ENCODE measurements around the gene VASP. TPM values are rescaled to one million over a fixed set of nuclear protein-coding genes. Genes with fewer than 3 reads are reported as not detected.
A peak's percentile ranks its signal among the peaks of the same experiment; 100 is the strongest.

VASP gene
- total RNA-seq, 1 donor from 2014 or later: 155 TPM

GRCh38 chr19:45497791-45498190 lies 9.5 kb upstream of the VASP start:
- Histone ChIP-seq H3K27ac (no peak overlapping the region), H3K4me1 (peaks cover 32% of the 10 kb centered on the region), H3K9me3 (no peaks in the 10 kb centered on the region), H3K36me3 (no peaks in the 10 kb centered on the region), H3K4me3 (no peak overlapping the region), H3K27me3 (peaks cover 5% of the 10 kb centered on the region)
- intact Hi-C loops (cut with DNase I): no loop called here
- ATAC-seq (no peak), DNase-seq (no peak)
- TF ChIP-seq CTCF (IDR thresholded peaks at IDR 0.05): no peak

GRCh38 chr19:45498411-45499195 lies 8.7 kb upstream of the VASP start, which contains the start of gene PPM1N:
TSS of gene PPM1N (plus strand) at chr19:45498443. CDS start at chr19:45498473, 30 bp downstream.
- Histone ChIP-seq H3K9me3 (no peaks in the 10 kb centered on the region), H3K4me1 (peaks cover 28% of the 10 kb centered on the region), H3K36me3 (no peaks in the 10 kb centered on the region), H3K27ac (no peak within 1 kb of the TSS), H3K4me3 (peak within 1 kb of the TSS; percentile 68), H3K27me3 (peaks cover 5% of the 10 kb centered on the region)
- DNase-seq (peak; percentile 72), ATAC-seq (peak; percentile 34)
- intact Hi-C loops (cut with DNase I): no loop called here
- peak; percentile 9 for TF ChIP-seq CTCF (IDR thresholded peaks at IDR 0.05)

GRCh38 chr19:45499196-45500180 lies 7.8 kb upstream of the VASP start:
- Histone ChIP-seq H3K9me3 (no peaks in the 10 kb centered on the region), H3K4me3 (peak overlapping the region; percentile 25), H3K4me1 (peaks cover 28% of the 10 kb centered on the region), H3K36me3 (no peaks in the 10 kb centered on the region), H3K27ac (no peak overlapping the region), H3K27me3 (peaks cover 5% of the 10 kb centered on the region)
- ATAC-seq (peak; percentile 14), DNase-seq (peak; percentile 72)
- TF ChIP-seq CTCF (IDR thresholded peaks at IDR 0.05): no peak
- intact Hi-C loops (cut with DNase I): no loop called here

- Histone ChIP-seq H3K27me3 (peaks cover 5% of the 10 kb centered on the region), H3K9me3 (no peaks in the 10 kb centered on the region), H3K4me3 (no peak overlapping the region), H3K27ac (no peak overlapping the region), H3K4me1 (peaks cover 25% of the 10 kb centered on the region), H3K36me3 (no peaks in the 10 kb centered on the region)
- intact Hi-C loops (cut with DNase I): no loop called here
- no peak for ATAC-seq
- TF ChIP-seq CTCF (IDR thresholded peaks at IDR 0.05): no peak
- DNase-seq: no peak
Observed at GRCh38 chr19:45500918-45501729, 6.2 kb upstream of the VASP start.

- H3K27ac ChIP-seq: no peak overlapping the region
Observed at GRCh38 chr19:45501730-45502014, 5.6 kb upstream of the VASP start.

More at GRCh38 chr19:45501730-45502014, 5.6 kb upstream of the VASP start:
- peaks cover 5% of the 10 kb centered on the region for H3K27me3 ChIP-seq
- TF ChIP-seq CTCF (IDR thresholded peaks at IDR 0.05): no peak
- no peaks in the 10 kb centered on the region for H3K9me3 ChIP-seq
- H3K36me3 ChIP-seq: no peaks in the 10 kb centered on the region
- intact Hi-C loops (cut with DNase I): no loop called here
- DNase-seq (no peak), ATAC-seq (no peak)
- peaks cover 23% of the 10 kb centered on the region for H3K4me1 ChIP-seq
- no peak overlapping the region for H3K4me3 ChIP-seq

Data from upper lobe of right lung (tissue), 1 donor.